ENCODE data around the gene FETUB. TPM values are rescaled to one million over a fixed set of nuclear protein-coding genes. Genes with fewer than 3 reads are reported as not detected.

The FETUB gene
- total RNA-seq, 6 experiments from 2014 or later, result 4.4 to 195 (median 47.9) TPM

- peak overlapping the region in 1 of 3 donors; percentile 24 for H3K27ac ChIP-seq
- intact Hi-C loops (cut with DNase I), result loop anchor here in 1 of 2 donors (5.0 kb wide), 1 partner anchor 141 kb away; no protein-coding TSS in a partner anchor
- H3K36me3 ChIP-seq, result peaks cover 0 to 44% (median 13%) of the 10 kb centered on the region in 4 donors
- WGBS (ENCODE audit: insufficient coverage, low coverage, low lambda C conversion rate, missing lambda C conversion rate), result 51% methylated on average over 8 of the region's 8 CpGs
- ATAC-seq (no peak), DNase-seq (no peak)
- peaks cover 2 to 49% (median 21%) of the 10 kb centered on the region in 4 donors for H3K4me1 ChIP-seq
- no peaks in the 10 kb centered on the region for H3K9me3 ChIP-seq
- no peak for TF ChIP-seq POLR2A (IDR thresholded peaks at IDR 0.05)
- H3K4me3 ChIP-seq, result no peak overlapping the region
- no peaks in the 10 kb centered on the region for H3K27me3 ChIP-seq
Measured at GRCh38 chr3:186616299-186616617, 23.9 kb upstream of the FETUB start.

- no peaks in the 10 kb centered on the region for H3K27me3 ChIP-seq
- intact Hi-C loops (cut with DNase I), result loop anchor here in 1 of 2 donors (5.0 kb wide), 1 partner anchor 140 kb away; no protein-coding TSS in a partner anchor
- peak overlapping the region in 1 of 3 donors; percentile 24 for H3K27ac ChIP-seq
- TF ChIP-seq CTCF (IDR thresholded peaks at IDR 0.05) (peak; percentile 88 to 92 (median 88)), POLR2A (IDR thresholded peaks at IDR 0.05) (no peak)
- peak; percentile 61 to 83 (median 65) for ATAC-seq
- H3K9me3 ChIP-seq, result no peaks in the 10 kb centered on the region
- peaks cover 0 to 44% (median 13%) of the 10 kb centered on the region in 4 donors for H3K36me3 ChIP-seq
- DNase-seq, result peak; percentile 90 to 91 (median 90)
- H3K4me1 ChIP-seq, result peaks cover 0 to 39% (median 16%) of the 10 kb centered on the region in 4 donors
- WGBS (ENCODE audit: insufficient coverage, low coverage, low lambda C conversion rate, missing lambda C conversion rate), result 23% methylated on average over 20 of the region's 31 CpGs
- no peak overlapping the region for H3K4me3 ChIP-seq
Measured at GRCh38 chr3:186617036-186617946, 22.9 kb upstream of the FETUB start.

GRCh38 chr3:186618318-186618938 lies 21.8 kb upstream of the FETUB start:
- Histone ChIP-seq H3K27ac (no peak overlapping the region), H3K27me3 (no peaks in the 10 kb centered on the region), H3K4me1 (peaks cover 0 to 35% (median 14%) of the 10 kb centered on the region in 4 donors), H3K4me3 (no peak overlapping the region), H3K36me3 (peaks cover 0 to 44% (median 13%) of the 10 kb centered on the region in 4 donors), H3K9me3 (no peaks in the 10 kb centered on the region)
- ATAC-seq (no peak), DNase-seq (no peak)
- intact Hi-C loops (cut with DNase I), result loop anchor here in 1 of 2 donors (5.0 kb wide), 1 partner anchor 139 kb away; no protein-coding TSS in a partner anchor
- no peak for TF ChIP-seq POLR2A (IDR thresholded peaks at IDR 0.05)
- no peak for TF ChIP-seq CTCF (IDR thresholded peaks at IDR 0.05)
- 83% methylated on average over 3 of the region's 8 CpGs for WGBS (ENCODE audit: insufficient coverage, low coverage, low lambda C conversion rate, missing lambda C conversion rate)

GRCh38 chr3:186619787-186620212 lies 20.4 kb upstream of the FETUB start:
- Histone ChIP-seq H3K9me3 (no peaks in the 10 kb centered on the region), H3K4me1 (peaks cover 0 to 32% (median 12%) of the 10 kb centered on the region in 4 donors), H3K27me3 (no peaks in the 10 kb centered on the region), H3K36me3 (peaks cover 0 to 44% (median 13%) of the 10 kb centered on the region in 4 donors), H3K27ac (no peak overlapping the region), H3K4me3 (no peak overlapping the region)
- ATAC-seq, result no peak
- intact Hi-C loops (cut with DNase I), result loop anchor here in 1 of 2 donors (5.0 kb wide), 1 partner anchor 138 kb away; no protein-coding TSS in a partner anchor
- no peak for TF ChIP-seq CTCF (IDR thresholded peaks at IDR 0.05)
- peak; percentile 20 for TF ChIP-seq POLR2A (IDR thresholded peaks at IDR 0.05)
- WGBS (ENCODE audit: insufficient coverage, low coverage, low lambda C conversion rate, missing lambda C conversion rate), result 71% methylated on average over 5 of the region's 5 CpGs
- DNase-seq, result no peak
